Measurements from ENCODE around the gene MIA3. TPM values are rescaled to one million over a fixed set of nuclear protein-coding genes. Genes with fewer than 3 reads are reported as not detected.
A peak's percentile ranks its signal among the peaks of the same experiment; 100 is the strongest.

Gene MIA3
- total and polyA plus RNA-seq, 5 donors from 2014 or later = 48.5 to 87.1 (median 54.9) TPM

DNA sequence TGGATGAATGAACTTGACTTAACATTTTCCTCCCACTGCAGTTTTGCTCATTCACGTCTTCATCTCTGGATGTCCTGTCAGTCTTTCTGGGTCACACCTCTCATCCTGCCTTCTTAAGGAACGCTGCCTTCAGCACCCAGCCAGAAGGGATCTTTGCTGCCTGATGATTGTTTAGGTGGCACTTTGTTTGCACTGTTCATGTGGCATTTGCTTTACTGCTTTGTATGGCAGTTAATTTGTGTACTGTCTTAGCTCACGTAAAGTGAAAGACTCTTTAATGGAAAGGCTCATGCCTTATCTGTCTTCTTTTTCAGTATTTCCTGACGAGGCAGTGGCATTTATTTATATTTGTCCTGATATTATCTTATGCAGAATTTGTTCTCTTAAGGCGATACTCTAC, 4.9 kb downstream of the MIA3 start:
- Histone ChIP-seq H3K4me3 (ENCODE audit: low read depth, low read length) (no peak overlapping the region), H3K27ac (ENCODE audit: insufficient read depth, low read length, poor library complexity, severe bottlenecking) (no peak overlapping the region), H3K9me3 (ENCODE audit: control insufficient read depth in 2 of 2, low read length in 2 of 2) (no peaks in the 10 kb centered on the region), H3K4me1 (ENCODE audit: control insufficient read depth, insufficient read depth, low read length, poor library complexity, severe bottlenecking) (peaks cover 15% of the 10 kb centered on the region), H3K27me3 (ENCODE audit: control insufficient read depth, insufficient read depth, low read length) (no peaks in the 10 kb centered on the region), H3K36me3 (ENCODE audit: control insufficient read depth, insufficient read depth, low read length) (peaks cover 46% of the 10 kb centered on the region)
- H3K4me1 Mint-ChIP-seq = peaks cover 21 to 38% (median 31%) of the 10 kb centered on the region in 4 donors
- peak overlapping the region in 1 of 4 donors; percentile 62 for H3K4me3 Mint-ChIP-seq
- no peak for ATAC-seq (ENCODE audit: low read depth in 2 of 2)
- peaks cover 36% of the 10 kb centered on the region for H3K36me3 Mint-ChIP-seq
- DNase-seq = no peak
- H3K27ac Mint-ChIP-seq = no peak overlapping the region
- no peaks in the 10 kb centered on the region for H3K9me3 Mint-ChIP-seq
- H3K27me3 Mint-ChIP-seq = no peaks in the 10 kb centered on the region

DNA sequence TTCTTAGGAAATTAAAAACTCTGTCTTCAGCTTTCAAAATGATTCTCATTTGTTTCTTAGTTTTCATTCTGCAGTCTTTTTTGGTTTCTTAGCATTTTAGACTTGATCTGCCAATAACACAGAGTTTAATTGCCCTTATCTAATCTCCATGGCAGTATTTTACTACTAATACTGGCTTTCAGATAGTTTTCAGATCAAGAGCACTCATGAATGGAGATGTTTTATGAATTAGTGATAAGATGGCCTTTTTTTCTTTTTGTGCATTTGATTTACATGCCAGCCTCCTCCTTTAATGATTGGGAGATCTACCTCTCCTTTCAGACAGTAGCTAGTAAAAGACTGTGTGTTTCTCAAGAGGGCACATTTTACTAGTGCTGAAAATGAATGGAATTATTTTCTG, 5.6 kb downstream of the MIA3 start:
- Histone ChIP-seq H3K27me3 (ENCODE audit: control insufficient read depth, insufficient read depth, low read length) (no peaks in the 10 kb centered on the region), H3K36me3 (ENCODE audit: control insufficient read depth, insufficient read depth, low read length) (peaks cover 53% of the 10 kb centered on the region), H3K9me3 (ENCODE audit: control insufficient read depth in 2 of 2, low read length in 2 of 2) (no peaks in the 10 kb centered on the region), H3K27ac (ENCODE audit: insufficient read depth, low read length, poor library complexity, severe bottlenecking) (no peak overlapping the region), H3K4me1 (ENCODE audit: control insufficient read depth, insufficient read depth, low read length, poor library complexity, severe bottlenecking) (peaks cover 15% of the 10 kb centered on the region), H3K4me3 (ENCODE audit: low read depth, low read length) (no peak overlapping the region)
- Mint-ChIP-seq H3K4me1 (peaks cover 21 to 38% (median 32%) of the 10 kb centered on the region in 4 donors), H3K4me3 (peak overlapping the region in 1 of 4 donors; percentile 62), H3K27ac (peak overlapping the region in 1 of 3 donors; percentile 74), H3K9me3 (no peaks in the 10 kb centered on the region), H3K27me3 (no peaks in the 10 kb centered on the region), H3K36me3 (peaks cover 42% of the 10 kb centered on the region)
- no peak for ATAC-seq (ENCODE audit: low read depth in 2 of 2)
- no peak for DNase-seq

DNA sequence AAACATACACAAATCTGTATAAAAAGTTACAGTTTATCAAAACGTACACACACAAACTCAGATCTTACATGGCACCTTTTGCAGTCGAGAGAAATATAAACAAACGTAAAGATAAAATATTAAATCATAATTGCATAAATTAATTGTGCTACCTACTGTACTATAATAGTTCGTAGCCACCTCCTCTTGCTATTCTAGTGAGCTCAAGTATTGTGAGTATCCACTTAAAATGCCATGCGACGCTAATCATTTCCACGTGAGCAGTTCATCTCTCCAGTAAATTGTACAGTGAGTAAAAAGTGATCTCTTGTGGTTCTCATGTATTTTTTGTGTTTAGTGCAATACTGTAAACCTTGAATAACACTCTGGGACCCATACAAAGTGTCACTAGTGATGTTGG, 6.3 kb downstream of the MIA3 start:
- H3K27me3 Mint-ChIP-seq = no peaks in the 10 kb centered on the region
- Histone ChIP-seq H3K27ac (ENCODE audit: insufficient read depth, low read length, poor library complexity, severe bottlenecking) (no peak overlapping the region), H3K4me1 (ENCODE audit: control insufficient read depth, insufficient read depth, low read length, poor library complexity, severe bottlenecking) (peaks cover 8% of the 10 kb centered on the region), H3K36me3 (ENCODE audit: control insufficient read depth, insufficient read depth, low read length) (peaks cover 61% of the 10 kb centered on the region), H3K4me3 (ENCODE audit: low read depth, low read length) (no peak overlapping the region), H3K9me3 (ENCODE audit: control insufficient read depth in 2 of 2, low read length in 2 of 2) (no peaks in the 10 kb centered on the region), H3K27me3 (ENCODE audit: control insufficient read depth, insufficient read depth, low read length) (no peaks in the 10 kb centered on the region)
- DNase-seq (no peak), ATAC-seq (ENCODE audit: low read depth in 2 of 2) (no peak)
- peaks cover 49% of the 10 kb centered on the region for H3K36me3 Mint-ChIP-seq
- H3K4me1 Mint-ChIP-seq = peaks cover 21 to 35% (median 27%) of the 10 kb centered on the region in 4 donors
- no peak overlapping the region for H3K27ac Mint-ChIP-seq
- no peaks in the 10 kb centered on the region for H3K9me3 Mint-ChIP-seq
- no peak overlapping the region for H3K4me3 Mint-ChIP-seq

DNA sequence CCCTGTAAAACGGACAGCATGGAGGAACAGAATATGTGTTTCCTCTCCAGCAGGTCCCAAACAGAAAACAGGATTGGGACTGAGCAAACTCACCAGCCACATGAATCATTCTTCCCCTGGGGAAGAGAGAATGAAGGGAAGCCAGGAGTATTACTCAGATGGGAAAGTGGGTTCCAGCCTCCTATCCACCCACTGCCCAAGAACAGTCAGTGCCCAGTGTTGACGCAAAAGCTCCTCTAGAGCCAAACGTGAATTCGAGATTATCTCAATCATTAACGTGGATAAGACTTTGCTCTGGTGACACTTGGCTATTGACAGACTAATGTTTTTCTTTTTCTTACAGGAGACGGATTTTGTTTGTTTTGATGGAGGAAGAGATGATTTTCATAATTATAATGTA, 9.3 kb downstream of the MIA3 start:
- no peaks in the 10 kb centered on the region for H3K9me3 ChIP-seq (ENCODE audit: control insufficient read depth in 2 of 2, low read length in 2 of 2)
- Mint-ChIP-seq H3K4me3 (no peak overlapping the region), H3K4me1 (peaks cover 2 to 19% (median 8%) of the 10 kb centered on the region in 4 donors), H3K9me3 (no peaks in the 10 kb centered on the region), H3K27me3 (no peaks in the 10 kb centered on the region), H3K36me3 (peaks cover 61% of the 10 kb centered on the region), H3K27ac (no peak overlapping the region)
- H3K36me3 ChIP-seq (ENCODE audit: control insufficient read depth, insufficient read depth, low read length) = peaks cover 77% of the 10 kb centered on the region
- no peak overlapping the region for H3K4me3 ChIP-seq (ENCODE audit: low read depth, low read length)
- DNase-seq = no peak
- no peaks in the 10 kb centered on the region for H3K4me1 ChIP-seq (ENCODE audit: control insufficient read depth, insufficient read depth, low read length, poor library complexity, severe bottlenecking)
- no peak for ATAC-seq (ENCODE audit: low read depth in 2 of 2)
- H3K27ac ChIP-seq (ENCODE audit: insufficient read depth, low read length, poor library complexity, severe bottlenecking) = no peak overlapping the region
- no peaks in the 10 kb centered on the region for H3K27me3 ChIP-seq (ENCODE audit: control insufficient read depth, insufficient read depth, low read length)

DNA sequence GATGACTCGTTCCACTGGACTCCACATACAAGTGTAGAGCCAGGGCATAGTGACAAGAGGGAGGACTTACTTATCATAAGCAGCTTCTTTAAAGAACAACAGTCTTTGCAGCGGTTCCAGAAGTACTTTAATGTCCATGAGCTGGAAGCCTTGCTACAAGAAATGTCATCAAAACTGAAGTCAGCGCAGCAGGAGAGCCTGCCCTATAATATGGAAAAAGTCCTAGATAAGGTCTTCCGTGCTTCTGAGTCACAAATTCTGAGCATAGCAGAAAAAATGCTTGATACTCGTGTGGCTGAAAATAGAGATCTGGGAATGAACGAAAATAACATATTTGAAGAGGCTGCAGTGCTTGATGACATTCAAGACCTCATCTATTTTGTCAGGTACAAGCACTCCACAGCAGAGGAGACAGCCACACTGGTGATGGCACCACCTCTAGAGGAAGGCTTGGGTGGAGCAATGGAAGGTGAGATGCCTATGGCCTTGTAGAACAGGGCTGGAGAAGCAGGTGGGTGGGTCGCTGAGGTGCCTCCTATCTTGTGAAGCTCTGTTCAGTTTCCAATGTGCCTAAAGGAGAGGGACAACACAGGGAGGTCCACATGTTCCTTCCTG, 12.1 kb downstream of the MIA3 start:
- DNase-seq = no peak
- peaks cover 54% of the 10 kb centered on the region for H3K36me3 Mint-ChIP-seq
- H3K4me1 Mint-ChIP-seq = peaks cover 3 to 13% (median 9%) of the 10 kb centered on the region in 4 donors
- H3K27me3 Mint-ChIP-seq = no peaks in the 10 kb centered on the region
- Histone ChIP-seq H3K27me3 (ENCODE audit: control insufficient read depth, insufficient read depth, low read length) (no peaks in the 10 kb centered on the region), H3K36me3 (ENCODE audit: control insufficient read depth, insufficient read depth, low read length) (peaks cover 74% of the 10 kb centered on the region), H3K4me1 (ENCODE audit: control insufficient read depth, insufficient read depth, low read length, poor library complexity, severe bottlenecking) (no peaks in the 10 kb centered on the region), H3K9me3 (ENCODE audit: control insufficient read depth in 2 of 2, low read length in 2 of 2) (no peaks in the 10 kb centered on the region), H3K4me3 (ENCODE audit: low read depth, low read length) (no peak overlapping the region), H3K27ac (ENCODE audit: insufficient read depth, low read length, poor library complexity, severe bottlenecking) (no peak overlapping the region)
- no peaks in the 10 kb centered on the region for H3K9me3 Mint-ChIP-seq
- ATAC-seq (ENCODE audit: low read depth in 2 of 2) = no peak
- peak overlapping the region in 1 of 4 donors; percentile 33 for H3K4me3 Mint-ChIP-seq
- peak overlapping the region in 1 of 3 donors; percentile 39 for H3K27ac Mint-ChIP-seq

DNA sequence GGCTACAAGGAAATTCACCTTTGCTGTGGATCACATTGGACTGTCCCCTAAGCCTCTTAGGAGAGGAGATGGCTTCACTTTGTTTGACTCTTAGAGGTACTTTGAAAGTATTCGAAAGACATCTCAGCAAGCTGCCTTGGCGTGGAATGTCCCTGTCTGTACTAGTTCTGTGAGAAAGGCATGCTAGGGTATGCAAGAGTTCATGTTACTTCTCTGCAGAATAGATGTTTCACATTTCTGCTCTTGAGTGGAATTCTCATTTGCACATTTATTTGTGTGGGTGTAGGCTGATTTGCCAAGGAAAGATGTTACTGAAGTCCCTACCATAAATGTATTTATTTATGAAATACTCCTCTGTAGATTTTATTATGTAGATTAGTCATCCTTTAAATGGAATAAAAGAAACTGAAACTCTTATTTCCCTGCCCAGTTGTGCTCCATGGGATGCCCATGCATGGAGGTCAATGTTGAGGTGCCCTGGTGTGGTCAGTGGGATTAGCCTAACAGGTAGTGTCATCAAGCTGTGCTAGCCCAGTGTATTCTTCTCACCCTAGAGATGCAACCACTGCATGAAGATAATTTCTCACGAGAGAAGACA, 13.8 kb downstream of the MIA3 start:
- Mint-ChIP-seq H3K27me3 (no peaks in the 10 kb centered on the region), H3K4me3 (no peak overlapping the region), H3K4me1 (peaks cover 3 to 14% (median 12%) of the 10 kb centered on the region in 4 donors), H3K36me3 (peaks cover 60% of the 10 kb centered on the region), H3K27ac (no peak overlapping the region), H3K9me3 (no peaks in the 10 kb centered on the region)
- no peak for DNase-seq
- Histone ChIP-seq H3K4me3 (ENCODE audit: low read depth, low read length) (no peak overlapping the region), H3K27me3 (ENCODE audit: control insufficient read depth, insufficient read depth, low read length) (no peaks in the 10 kb centered on the region), H3K36me3 (ENCODE audit: control insufficient read depth, insufficient read depth, low read length) (peaks cover 64% of the 10 kb centered on the region), H3K4me1 (ENCODE audit: control insufficient read depth, insufficient read depth, low read length, poor library complexity, severe bottlenecking) (no peaks in the 10 kb centered on the region), H3K27ac (ENCODE audit: insufficient read depth, low read length, poor library complexity, severe bottlenecking) (no peak overlapping the region), H3K9me3 (ENCODE audit: control insufficient read depth in 2 of 2, low read length in 2 of 2) (no peaks in the 10 kb centered on the region)
- ATAC-seq (ENCODE audit: low read depth in 2 of 2) = no peak

DNA sequence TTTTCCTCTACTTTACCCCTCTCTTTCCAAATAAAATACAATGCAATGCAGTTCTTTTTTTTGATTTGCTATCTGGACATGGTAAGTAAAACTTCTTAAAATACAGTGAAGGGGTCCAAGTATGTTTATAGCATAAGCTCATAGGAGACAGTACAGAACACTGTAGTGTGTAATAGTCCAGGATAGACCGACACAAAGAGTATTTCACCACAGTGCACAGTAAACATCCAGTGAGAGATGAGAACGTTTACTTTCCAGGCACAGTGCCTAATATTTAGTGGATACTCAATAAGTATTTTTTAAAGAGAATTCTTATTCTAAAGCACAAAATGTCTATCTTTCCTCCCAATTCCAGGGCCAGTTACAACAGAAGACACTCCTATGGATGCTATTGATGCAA, 14.9 kb downstream of the MIA3 start:
- H3K4me3 Mint-ChIP-seq = no peak overlapping the region
- peaks cover 57% of the 10 kb centered on the region for H3K36me3 Mint-ChIP-seq
- no peak overlapping the region for H3K27ac ChIP-seq (ENCODE audit: insufficient read depth, low read length, poor library complexity, severe bottlenecking)
- DNase-seq = no peak
- H3K27me3 ChIP-seq (ENCODE audit: control insufficient read depth, insufficient read depth, low read length) = no peaks in the 10 kb centered on the region
- no peaks in the 10 kb centered on the region for H3K9me3 ChIP-seq (ENCODE audit: control insufficient read depth in 2 of 2, low read length in 2 of 2)
- no peak for ATAC-seq (ENCODE audit: low read depth in 2 of 2)
- H3K27ac Mint-ChIP-seq = no peak overlapping the region
- no peaks in the 10 kb centered on the region for H3K27me3 Mint-ChIP-seq
- no peaks in the 10 kb centered on the region for H3K9me3 Mint-ChIP-seq
- H3K4me1 ChIP-seq (ENCODE audit: control insufficient read depth, insufficient read depth, low read length, poor library complexity, severe bottlenecking) = no peaks in the 10 kb centered on the region
- peaks cover 61% of the 10 kb centered on the region for H3K36me3 ChIP-seq (ENCODE audit: control insufficient read depth, insufficient read depth, low read length)
- H3K4me1 Mint-ChIP-seq = peaks cover 3 to 14% (median 9%) of the 10 kb centered on the region in 4 donors
- H3K4me3 ChIP-seq (ENCODE audit: low read depth, low read length) = no peak overlapping the region
